NCI-H187 (cell line): Measurements from ENCODE around the gene HLTF.

Experiments used
- DNase-seq, 2 experiments: peaks; one replicate each; lab custom pipeline; 2025; lab: John Stamatoyannopoulos, UW

HLTF gene

GRCh38 chr3:149089395-149089794 is 3.1 kb upstream of the HLTF start:
- DNase-seq, result no peak

DNA sequence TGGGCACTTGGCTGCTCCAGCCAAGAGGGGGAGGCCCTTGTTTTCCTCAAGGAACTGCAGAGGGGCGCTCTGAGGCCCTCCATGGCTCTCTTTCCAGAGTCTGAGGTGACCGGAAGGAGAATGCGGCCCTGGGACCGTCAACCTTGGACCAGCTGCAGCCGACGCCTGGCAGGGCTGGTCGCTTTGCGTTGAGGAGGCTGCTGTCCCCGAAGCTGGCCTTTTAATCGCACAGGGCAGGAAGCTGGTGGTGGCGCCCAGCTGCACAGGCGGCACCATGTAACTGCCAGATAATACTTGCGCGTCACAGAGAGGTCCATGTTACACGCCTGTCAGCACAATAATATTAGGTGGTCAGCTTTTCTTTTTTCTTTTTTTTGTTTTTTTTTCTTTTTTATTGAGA is 875 bp upstream of the HLTF start:
- no peak for DNase-seq

GRCh38 chr3:149085828-149086231 is 503 bp downstream of the HLTF start:
- peak in 1 of 2 experiments; percentile 61 for DNase-seq

DNA sequence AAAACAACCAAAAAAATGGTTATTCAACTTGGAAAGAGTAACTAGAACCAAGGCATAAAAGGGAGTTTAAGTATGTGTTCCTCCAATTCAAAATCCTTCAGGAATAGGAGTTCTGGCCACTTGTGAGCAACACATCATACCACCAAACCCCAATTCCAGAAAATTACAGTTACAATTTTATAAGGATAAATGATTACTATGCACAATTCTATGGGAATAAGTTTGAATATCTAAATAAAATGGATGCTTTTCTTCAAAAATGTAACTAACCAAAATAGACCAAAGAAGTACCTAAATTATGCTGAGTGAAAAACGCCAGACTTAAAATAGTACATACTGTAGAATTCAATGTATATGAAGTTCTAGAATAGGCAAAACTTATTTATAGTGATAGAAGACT is 4.6 kb downstream of the HLTF start:
- no peak for DNase-seq

DNA sequence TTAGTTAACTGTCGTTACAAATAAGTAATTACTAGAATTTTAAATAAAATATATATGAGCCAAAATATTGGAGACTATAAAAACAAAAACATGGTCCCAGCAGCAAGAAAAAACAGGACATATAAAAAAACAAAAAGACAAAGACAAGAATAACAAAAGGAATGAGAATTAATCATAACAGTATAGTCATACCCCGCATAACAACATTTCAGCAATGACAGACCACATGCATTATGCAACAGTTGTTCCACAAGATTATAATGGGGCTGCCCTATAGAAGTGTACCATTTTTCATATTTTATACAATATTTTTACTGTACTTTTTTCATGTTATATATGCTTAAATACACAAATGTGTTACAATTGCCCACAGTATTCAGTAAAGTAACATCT is 5.6 kb downstream of the HLTF start:
- DNase-seq, result no peak

DNA sequence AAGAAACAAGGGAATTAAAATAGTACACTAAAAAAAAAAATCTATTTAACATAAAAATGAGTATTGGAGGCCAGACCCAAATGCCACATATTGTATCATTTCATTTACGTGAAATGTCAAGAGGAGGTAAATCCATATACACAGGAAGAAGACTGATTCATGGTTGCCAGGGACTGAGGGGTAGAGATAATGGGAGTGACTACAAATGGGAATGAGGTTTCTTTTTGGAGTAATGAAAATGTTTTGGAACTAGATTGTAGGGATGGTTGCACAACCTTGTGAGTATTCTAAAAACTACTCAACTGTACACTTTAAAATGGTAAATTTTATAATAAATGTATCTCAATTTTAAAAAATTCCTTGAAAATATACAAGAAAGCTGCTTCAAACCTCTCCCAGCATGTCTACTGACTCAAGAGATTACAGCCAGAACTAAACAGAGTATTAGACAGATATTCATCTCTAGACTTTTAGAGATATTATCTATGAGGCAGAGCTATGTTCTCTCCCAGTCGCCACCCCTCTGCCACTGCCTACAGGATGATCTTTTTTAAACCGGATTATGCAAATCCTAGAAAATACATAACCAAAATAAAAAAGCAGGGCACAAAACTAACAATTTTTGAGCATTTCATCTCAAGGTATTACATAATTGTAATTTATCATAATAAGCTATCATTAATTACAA is 6.2 kb downstream of the HLTF start:
- no peak for DNase-seq

DNA sequence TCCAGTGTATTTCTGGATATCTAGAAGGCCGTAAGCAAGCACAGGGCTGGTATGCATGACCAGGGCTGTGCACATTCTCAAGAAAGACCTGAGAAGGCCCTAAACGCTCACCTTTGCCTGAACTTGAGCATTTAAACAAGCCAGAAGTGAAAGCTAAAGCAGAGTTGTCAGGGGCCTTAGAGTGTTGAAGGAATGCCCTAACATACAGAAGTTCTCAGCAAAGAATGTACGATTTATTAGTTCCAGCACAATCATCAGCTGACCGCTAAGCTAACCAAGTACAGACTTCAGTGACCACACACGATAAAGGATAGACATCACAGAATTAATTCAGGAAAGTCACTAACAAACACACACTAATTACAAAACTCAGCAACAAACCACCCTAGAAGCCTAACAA is 8.7 kb downstream of the HLTF start:
- no peak for DNase-seq

DNA sequence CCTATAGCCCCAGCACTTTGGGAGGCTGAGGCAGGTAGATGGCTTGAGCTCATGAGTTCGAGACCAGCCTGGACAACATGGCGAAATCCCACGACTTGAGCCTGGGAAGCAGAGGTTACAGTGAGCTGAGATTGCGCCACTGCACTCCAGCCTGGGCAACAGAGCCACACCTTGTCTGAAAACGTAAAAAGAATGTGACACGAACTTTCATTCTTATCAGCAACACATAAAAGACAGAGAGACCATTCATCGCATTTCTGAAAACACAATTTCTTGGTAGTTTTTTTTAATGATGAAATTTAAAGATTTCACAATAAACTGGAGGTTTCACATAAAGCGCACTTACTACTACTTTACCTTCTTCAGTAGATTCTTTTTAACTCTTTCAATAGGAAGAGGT is 18.4 kb downstream of the HLTF start:
- DNase-seq, result no peak

GRCh38 chr3:149061776-149062175 is 24.6 kb downstream of the HLTF start:
- no peak for DNase-seq

- no peak for DNase-seq
Measured at GRCh38 chr3:149058602-149059001, 27.7 kb downstream of the HLTF start.

- DNase-seq, result no peak
Measured at GRCh38 chr3:149058198-149058597, 28.1 kb downstream of the HLTF start.

- DNase-seq, result no peak
Measured at GRCh38 chr3:149055575-149055974, 30.8 kb downstream of the HLTF start.

DNA sequence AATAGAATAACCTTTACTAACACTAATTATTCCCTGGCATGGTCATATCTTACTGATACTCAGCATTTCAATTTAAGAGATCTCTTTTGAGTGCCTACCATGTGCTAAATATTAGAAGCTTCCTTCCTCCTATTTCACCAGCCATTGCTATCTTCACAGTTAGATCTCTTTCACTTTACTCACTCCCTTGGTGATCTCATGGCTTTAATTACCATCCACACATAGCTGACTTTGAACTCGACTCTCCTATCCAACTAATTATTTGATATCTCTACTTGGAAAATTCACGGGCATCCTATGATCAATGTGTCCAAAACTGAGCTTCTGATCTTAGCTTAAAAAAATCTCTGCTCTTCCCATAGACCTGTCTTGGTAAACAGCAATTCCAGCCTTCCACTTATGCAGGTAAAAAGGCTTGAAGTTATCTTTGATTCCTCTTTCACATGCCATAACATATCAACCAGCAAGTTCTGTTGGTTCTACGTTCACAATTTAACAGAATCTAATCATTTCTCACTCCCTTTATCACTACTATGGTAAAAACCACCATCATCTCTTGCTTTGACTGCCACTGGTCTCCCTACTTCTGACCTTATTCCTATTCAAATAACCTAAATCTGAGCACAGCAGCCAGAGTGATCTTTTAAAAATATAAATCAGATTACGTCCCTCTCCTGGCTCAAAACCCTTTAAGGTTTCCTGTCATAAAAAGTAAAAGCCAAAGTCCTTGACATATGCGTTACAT is 41.8 kb downstream of the HLTF start:
- DNase-seq, result no peak

GRCh38 chr3:149042789-149043386 is 43.4 kb downstream of the HLTF start:
- no peak for DNase-seq

DNA sequence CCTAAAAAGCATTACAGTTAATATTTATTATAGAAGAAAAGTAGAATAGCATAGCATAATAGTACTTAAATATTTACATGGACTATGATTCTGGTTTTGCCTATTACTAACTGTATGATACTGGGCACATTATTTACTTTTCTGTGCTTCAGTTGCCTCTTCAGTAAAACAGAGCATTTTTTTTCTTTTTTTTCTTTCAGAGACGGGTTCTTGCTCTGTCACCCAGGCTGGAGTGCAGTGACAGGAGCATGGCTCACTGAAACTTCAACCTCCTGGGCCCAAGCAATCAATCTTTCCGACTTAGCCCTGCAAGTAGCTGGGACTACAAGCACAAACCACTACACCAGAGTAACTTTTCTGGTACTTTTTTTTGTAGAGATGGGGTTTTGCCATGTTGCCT is 48.0 kb downstream of the HLTF start:
- no peak for DNase-seq

- DNase-seq, result no peak
Measured at GRCh38 chr3:149037684-149038083, 48.6 kb downstream of the HLTF start.

DNA sequence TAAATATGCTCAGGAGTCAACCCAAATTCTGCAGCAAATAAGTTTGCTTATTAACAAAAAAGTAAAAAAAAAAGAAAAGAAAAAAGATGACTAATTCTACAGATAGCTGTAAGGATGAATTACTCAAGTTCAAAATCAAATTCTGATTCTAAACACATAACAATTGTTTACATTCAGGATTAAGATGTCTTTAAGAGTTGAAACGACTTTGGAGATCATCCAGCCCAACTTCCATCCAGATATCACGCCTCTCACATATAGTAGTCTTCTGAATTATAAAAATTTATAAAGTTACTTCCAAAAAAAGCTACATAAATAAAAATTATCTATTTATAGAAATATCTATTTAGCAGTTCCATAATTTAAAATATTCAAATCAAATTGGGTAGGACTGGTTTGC is 55.2 kb downstream of the HLTF start:
- DNase-seq, result no peak

DNA sequence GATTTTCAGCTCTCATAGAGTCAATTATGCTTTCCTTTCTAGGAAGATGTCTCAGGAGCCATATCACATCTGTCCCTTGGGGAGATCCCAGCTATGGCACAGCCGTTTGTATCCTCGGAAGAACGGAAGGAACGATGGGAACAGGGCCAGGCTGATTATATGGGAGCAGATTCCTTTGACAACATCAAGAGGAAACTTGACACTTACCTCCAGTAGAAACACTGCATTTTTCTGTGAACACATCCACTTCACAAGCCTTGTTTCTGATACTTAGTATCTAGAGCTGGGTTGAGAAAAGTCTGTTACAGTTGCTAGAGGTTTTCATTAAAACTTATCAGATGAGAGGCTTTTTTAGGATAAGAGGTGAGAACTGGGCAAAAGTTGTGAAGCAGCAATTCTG is 59.6 kb downstream of the HLTF start:
- no peak for DNase-seq

DNA sequence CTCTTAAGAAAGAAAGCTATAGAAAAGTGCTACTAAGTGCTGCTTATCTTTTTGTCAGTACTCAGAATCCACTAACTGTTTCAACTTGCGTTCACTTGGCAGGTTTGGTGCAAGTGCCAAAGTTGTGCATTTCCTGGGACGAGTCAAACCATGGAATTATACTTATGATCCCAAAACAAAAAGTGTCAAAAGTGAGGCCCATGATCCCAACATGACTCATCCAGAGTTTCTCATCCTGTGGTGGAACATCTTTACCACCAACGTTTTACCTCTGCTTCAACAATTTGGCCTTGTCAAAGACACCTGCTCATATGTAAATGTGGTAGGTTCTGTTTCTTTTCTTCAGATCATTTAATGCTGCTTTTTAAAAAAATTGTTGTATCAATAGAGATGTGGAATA is 62.4 kb downstream of the HLTF start:
- DNase-seq, result no peak

DNA sequence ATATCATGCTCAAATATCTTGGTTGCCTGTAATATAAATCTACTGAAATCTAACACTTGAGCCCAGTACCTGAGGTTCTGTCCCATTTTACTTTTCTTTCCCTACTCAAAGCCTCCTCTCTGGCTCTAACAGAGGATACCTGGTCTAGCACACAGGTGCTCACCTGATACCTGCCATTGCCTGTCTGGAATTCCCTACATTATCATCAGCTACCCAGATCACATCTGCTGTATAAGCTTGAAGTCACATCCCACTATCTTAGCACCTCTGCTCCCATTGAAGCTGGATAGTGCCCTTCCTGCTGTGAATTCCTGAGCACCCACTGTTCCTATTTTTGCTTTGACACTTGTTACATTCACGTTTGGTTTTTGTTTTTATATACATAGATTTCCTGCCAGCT is 64.5 kb downstream of the HLTF start:
- DNase-seq, result no peak

DNA sequence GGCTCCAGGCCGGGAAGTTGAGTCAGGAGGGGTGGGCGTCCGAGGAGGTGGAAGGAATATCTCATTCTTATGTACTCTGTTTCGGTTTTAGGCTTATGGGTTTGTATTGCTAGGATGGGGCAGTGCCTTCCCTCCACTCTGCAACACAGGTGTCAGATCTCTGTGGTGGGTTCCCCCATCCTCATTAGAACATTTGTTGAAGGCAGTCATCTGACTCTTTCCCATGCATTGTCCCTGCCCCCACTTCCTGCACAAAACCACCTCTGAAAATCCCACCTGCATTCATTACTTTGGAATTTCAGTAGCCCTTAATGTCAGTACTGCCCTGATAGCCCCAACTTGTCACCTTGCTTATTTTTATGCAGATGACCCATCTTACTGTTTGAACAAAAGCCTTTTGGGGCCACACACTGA is 65.5 kb downstream of the HLTF start:
- no peak for DNase-seq

DNA sequence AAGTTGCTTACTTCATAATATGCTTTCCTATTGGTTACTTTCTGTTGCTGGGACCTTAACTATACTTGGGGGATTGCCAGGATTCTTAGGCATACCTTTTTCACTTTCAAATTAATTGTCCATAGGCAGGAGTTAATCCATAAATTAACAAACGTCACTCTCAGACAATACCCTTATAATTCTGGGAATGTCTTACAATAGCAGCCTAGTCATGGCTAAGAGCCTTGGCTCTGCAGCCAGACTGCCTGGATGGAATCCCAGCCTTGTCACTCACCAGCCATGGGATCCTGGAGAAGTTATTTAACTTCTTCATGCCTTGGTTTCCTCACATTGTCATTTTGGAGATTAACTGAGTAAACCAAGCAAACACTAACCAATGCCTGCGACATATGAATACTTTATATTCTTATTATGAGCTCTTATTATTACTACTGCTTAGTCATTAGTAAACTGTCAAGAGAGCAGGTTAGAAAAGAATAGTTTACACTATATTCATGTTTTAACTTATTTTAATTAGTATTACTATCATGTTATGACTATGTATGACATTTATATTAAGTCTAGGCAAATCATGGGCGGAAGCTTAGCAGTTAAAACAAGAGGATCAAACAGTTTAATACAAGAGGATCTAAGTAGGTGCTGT is 66.0 kb downstream of the HLTF start:
- DNase-seq, result no peak

DNA sequence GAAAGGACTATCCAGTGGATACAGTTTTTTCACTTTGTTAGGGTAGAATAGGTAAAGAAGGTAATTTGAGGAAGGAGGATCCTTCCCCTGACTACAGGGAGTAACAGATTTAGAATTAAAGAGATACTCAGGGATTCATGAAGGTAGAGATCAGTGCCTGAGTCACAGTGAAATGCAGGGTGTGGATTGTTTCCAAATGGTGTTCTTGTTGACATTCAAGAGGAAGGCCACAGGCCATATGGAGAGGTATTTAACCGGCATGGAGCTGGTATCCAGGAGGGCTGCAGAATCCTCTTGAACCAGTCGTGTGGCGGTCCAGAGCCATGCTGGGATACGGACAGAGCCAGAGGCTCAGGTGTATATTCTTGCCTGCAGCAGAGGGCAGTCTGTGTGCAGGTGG is 66.8 kb downstream of the HLTF start:
- DNase-seq, result no peak
